ENCODE data around the gene C2CD2.
A peak's percentile ranks its signal among the peaks of the same experiment; 100 is the strongest.

C2CD2 gene

GRCh38 chr21:41957991-41958766 is 4.4 kb upstream of the C2CD2 start:
- H3K18ac ChIP-seq (ENCODE audit: low read length) = no peak overlapping the region
- no peak overlapping the region for H3K4me3 ChIP-seq (ENCODE audit: low read length in 2 of 2)
- no peak overlapping the region for H2BK15ac ChIP-seq (ENCODE audit: low read length)
- H2BK5ac ChIP-seq (ENCODE audit: low read length) = no peak overlapping the region
- H3K9me3 ChIP-seq (replicated peaks in 1 of 2; ENCODE audit: control insufficient read depth in 2 of 2, insufficient read depth in 1 of 2, low read depth in 1 of 2, low read length in 2 of 2) = peaks cover 0 to 8% of the 10 kb centered on the region in 2 donors
- WGBS, 2 donors (ENCODE audit: extremely low coverage in 2 of 2, insufficient read length in 2 of 2, insufficient replicate concordance in 1 of 2) = no CpG with 5 or more reads among the region's 24 CpGs
- no peak overlapping the region for H3K4me2 ChIP-seq (ENCODE audit: insufficient read depth, low read length, poor library complexity, severe bottlenecking)
- H3K36me3 ChIP-seq (replicated peaks in 1 of 2; ENCODE audit: control insufficient read depth in 2 of 2, insufficient read depth in 2 of 2, low read length in 2 of 2) = no peaks in the 10 kb centered on the region
- H4K91ac ChIP-seq (ENCODE audit: low read depth, low read length, poor library complexity) = no peak overlapping the region
- peaks cover 8 to 15% of the 10 kb centered on the region in 2 donors for H3K4me1 ChIP-seq (ENCODE audit: control insufficient read depth in 2 of 2, insufficient read depth in 1 of 2, low read depth in 1 of 2, low read length in 2 of 2)
- no peak overlapping the region for H3K4ac ChIP-seq (ENCODE audit: low read length)
- peak overlapping the region; percentile 56 for H2AK5ac ChIP-seq (ENCODE audit: low read depth, low read length)
- H2BK12ac ChIP-seq (ENCODE audit: low read length) = no peak overlapping the region
- H3K27ac ChIP-seq (replicated peaks; ENCODE audit: low read length) = no peak overlapping the region
- H3K79me1 ChIP-seq (ENCODE audit: low read depth, low read length) = peaks cover 8% of the 10 kb centered on the region
- H3K14ac ChIP-seq (ENCODE audit: low read length) = no peak overlapping the region
- no peak overlapping the region for H2BK120ac ChIP-seq (ENCODE audit: low read depth, low read length)
- H4K8ac ChIP-seq (ENCODE audit: low read depth, low read length) = no peak overlapping the region
- DNase-seq (ENCODE audit: low spot score) = no peak
- H3K23ac ChIP-seq (ENCODE audit: low read depth, low read length, poor library complexity) = peak overlapping the region; percentile 61
- H3K9ac ChIP-seq (ENCODE audit: low read depth, low read length, poor library complexity) = no peak overlapping the region
- H3K27me3 ChIP-seq (ENCODE audit: control insufficient read depth in 3 of 3, insufficient read depth in 3 of 3, low read depth in 1 of 3, low read length in 3 of 3) = peaks cover 0 to 8% (median 0%) of the 10 kb centered on the region in 3 experiments
- H2AFZ ChIP-seq (ENCODE audit: low read length) = no peak overlapping the region

- no peak overlapping the region for H4K91ac ChIP-seq (ENCODE audit: low read depth, low read length, poor library complexity)
- no peak overlapping the region for H3K4me3 ChIP-seq (ENCODE audit: low read length in 2 of 2)
- H3K9ac ChIP-seq (ENCODE audit: low read depth, low read length, poor library complexity) = no peak overlapping the region
- no peaks in the 10 kb centered on the region for H3K36me3 ChIP-seq (replicated peaks in 1 of 2; ENCODE audit: control insufficient read depth in 2 of 2, insufficient read depth in 2 of 2, low read length in 2 of 2)
- no peak overlapping the region for H3K4ac ChIP-seq (ENCODE audit: low read length)
- DNase-seq (ENCODE audit: low spot score) = no peak
- no CpG with 5 or more reads among the region's 9 CpGs for WGBS, 2 donors (ENCODE audit: extremely low coverage in 2 of 2, insufficient read length in 2 of 2, insufficient replicate concordance in 1 of 2)
- no peak overlapping the region for H3K4me2 ChIP-seq (ENCODE audit: insufficient read depth, low read length, poor library complexity, severe bottlenecking)
- peaks cover 0 to 17% (median 2%) of the 10 kb centered on the region in 3 experiments for H3K27me3 ChIP-seq (ENCODE audit: control insufficient read depth in 3 of 3, insufficient read depth in 3 of 3, low read depth in 1 of 3, low read length in 3 of 3)
- no peak overlapping the region for H3K14ac ChIP-seq (ENCODE audit: low read length)
- peaks cover 8% of the 10 kb centered on the region for H3K79me1 ChIP-seq (ENCODE audit: low read depth, low read length)
- H2BK120ac ChIP-seq (ENCODE audit: low read depth, low read length) = no peak overlapping the region
- no peak overlapping the region for H3K18ac ChIP-seq (ENCODE audit: low read length)
- no peak overlapping the region for H2AK5ac ChIP-seq (ENCODE audit: low read depth, low read length)
- peaks cover 8 to 18% of the 10 kb centered on the region in 2 donors for H3K4me1 ChIP-seq (ENCODE audit: control insufficient read depth in 2 of 2, insufficient read depth in 1 of 2, low read depth in 1 of 2, low read length in 2 of 2)
- peak overlapping the region; percentile 43 for H2BK12ac ChIP-seq (ENCODE audit: low read length)
- H4K8ac ChIP-seq (ENCODE audit: low read depth, low read length) = no peak overlapping the region
- no peak overlapping the region for H3K23ac ChIP-seq (ENCODE audit: low read depth, low read length, poor library complexity)
- no peak overlapping the region for H3K27ac ChIP-seq (replicated peaks; ENCODE audit: low read length)
- no peak overlapping the region for H2BK15ac ChIP-seq (ENCODE audit: low read length)
- H2BK5ac ChIP-seq (ENCODE audit: low read length) = no peak overlapping the region
- H2AFZ ChIP-seq (ENCODE audit: low read length) = peak overlapping the region; percentile 6
- peaks cover 0 to 8% of the 10 kb centered on the region in 2 donors for H3K9me3 ChIP-seq (replicated peaks in 1 of 2; ENCODE audit: control insufficient read depth in 2 of 2, insufficient read depth in 1 of 2, low read depth in 1 of 2, low read length in 2 of 2)
Measured at GRCh38 chr21:41956926-41957729, 3.3 kb upstream of the C2CD2 start.

GRCh38 chr21:41955516-41955915 is 1.7 kb upstream of the C2CD2 start:
- H3K36me3 ChIP-seq (replicated peaks in 1 of 2; ENCODE audit: control insufficient read depth in 2 of 2, insufficient read depth in 2 of 2, low read length in 2 of 2) = no peaks in the 10 kb centered on the region
- H3K4me1 ChIP-seq (ENCODE audit: control insufficient read depth in 2 of 2, insufficient read depth in 1 of 2, low read depth in 1 of 2, low read length in 2 of 2) = peaks cover 9 to 20% of the 10 kb centered on the region in 2 donors
- H4K91ac ChIP-seq (ENCODE audit: low read depth, low read length, poor library complexity) = no peak overlapping the region
- no peak overlapping the region for H3K27ac ChIP-seq (replicated peaks; ENCODE audit: low read length)
- no peak for DNase-seq (ENCODE audit: low spot score)
- no peak overlapping the region for H3K4ac ChIP-seq (ENCODE audit: low read length)
- peaks cover 0 to 8% of the 10 kb centered on the region in 2 donors for H3K9me3 ChIP-seq (replicated peaks in 1 of 2; ENCODE audit: control insufficient read depth in 2 of 2, insufficient read depth in 1 of 2, low read depth in 1 of 2, low read length in 2 of 2)
- H2BK120ac ChIP-seq (ENCODE audit: low read depth, low read length) = no peak overlapping the region
- no peak overlapping the region for H3K18ac ChIP-seq (ENCODE audit: low read length)
- no peak overlapping the region for H3K14ac ChIP-seq (ENCODE audit: low read length)
- no peak overlapping the region for H2BK5ac ChIP-seq (ENCODE audit: low read length)
- no peak overlapping the region for H4K8ac ChIP-seq (ENCODE audit: low read depth, low read length)
- no peak overlapping the region for H2AFZ ChIP-seq (ENCODE audit: low read length)
- no peak overlapping the region for H3K23ac ChIP-seq (ENCODE audit: low read depth, low read length, poor library complexity)
- H3K27me3 ChIP-seq (ENCODE audit: control insufficient read depth in 3 of 3, insufficient read depth in 3 of 3, low read depth in 1 of 3, low read length in 3 of 3) = peaks cover 0 to 21% (median 2%) of the 10 kb centered on the region in 3 experiments
- no peak overlapping the region for H3K9ac ChIP-seq (ENCODE audit: low read depth, low read length, poor library complexity)
- H2BK15ac ChIP-seq (ENCODE audit: low read length) = no peak overlapping the region
- no peak overlapping the region for H2BK12ac ChIP-seq (ENCODE audit: low read length)
- peaks cover 8% of the 10 kb centered on the region for H3K79me1 ChIP-seq (ENCODE audit: low read depth, low read length)
- no peak overlapping the region for H3K4me3 ChIP-seq (ENCODE audit: low read length in 2 of 2)
- H3K4me2 ChIP-seq (ENCODE audit: insufficient read depth, low read length, poor library complexity, severe bottlenecking) = no peak overlapping the region
- H2AK5ac ChIP-seq (ENCODE audit: low read depth, low read length) = no peak overlapping the region
- no CpG with 5 or more reads among the region's 10 CpGs for WGBS, 2 donors (ENCODE audit: extremely low coverage in 2 of 2, insufficient read length in 2 of 2, insufficient replicate concordance in 1 of 2)

All from neuronal stem cell (in vitro differentiated cells).